ELF-1 (cell line): Measurements from ENCODE around the gene GALNT14.

ENCODE experiments used
- DNase-seq: peaks from one replicate; pipeline ENCODE4 v3.0.0-alpha.2; 2016; ENCODE audit warnings: low read depth, low spot score

GALNT14 gene

DNA sequence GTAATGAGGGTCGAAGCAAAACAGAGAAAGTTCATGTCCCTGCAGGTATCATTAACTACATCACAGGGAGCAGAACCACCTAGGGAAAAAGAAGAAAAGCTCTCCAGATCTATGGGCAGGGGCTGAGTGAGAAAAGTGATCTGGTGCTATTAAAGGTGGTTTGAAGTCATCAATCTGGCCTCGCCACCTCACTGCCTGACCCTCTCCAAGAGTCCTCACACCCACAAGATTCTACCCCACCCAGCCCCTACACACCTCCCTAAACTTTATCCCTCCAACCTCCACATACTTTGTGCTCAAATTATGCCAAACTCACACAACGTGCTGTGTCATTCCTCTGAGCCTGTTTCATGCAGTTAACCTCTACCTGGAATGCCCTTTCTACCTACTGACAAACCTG, 2.2 kb downstream of the GALNT14 start:
- DNase-seq, result no peak

DNA sequence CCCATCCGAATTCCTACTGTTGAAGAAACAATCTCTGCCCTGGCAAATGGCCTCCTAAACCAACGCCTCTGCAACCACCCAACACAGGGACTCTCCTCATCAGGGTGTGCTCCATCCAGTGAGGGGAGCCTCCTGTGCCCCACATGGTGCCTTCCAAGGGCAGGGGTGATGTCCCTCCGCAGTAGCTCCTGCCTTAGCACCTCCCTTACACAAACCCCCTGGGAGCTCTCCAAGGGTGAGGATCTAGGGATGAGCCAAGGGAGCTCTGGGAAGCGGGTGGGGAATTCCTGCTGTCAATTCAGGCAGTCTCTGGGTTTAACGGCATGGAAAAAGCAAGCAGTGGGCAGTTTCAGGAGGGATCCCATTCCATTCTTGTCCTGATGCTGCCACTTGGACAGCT, 3.8 kb downstream of the GALNT14 start:
- DNase-seq, result no peak

DNA sequence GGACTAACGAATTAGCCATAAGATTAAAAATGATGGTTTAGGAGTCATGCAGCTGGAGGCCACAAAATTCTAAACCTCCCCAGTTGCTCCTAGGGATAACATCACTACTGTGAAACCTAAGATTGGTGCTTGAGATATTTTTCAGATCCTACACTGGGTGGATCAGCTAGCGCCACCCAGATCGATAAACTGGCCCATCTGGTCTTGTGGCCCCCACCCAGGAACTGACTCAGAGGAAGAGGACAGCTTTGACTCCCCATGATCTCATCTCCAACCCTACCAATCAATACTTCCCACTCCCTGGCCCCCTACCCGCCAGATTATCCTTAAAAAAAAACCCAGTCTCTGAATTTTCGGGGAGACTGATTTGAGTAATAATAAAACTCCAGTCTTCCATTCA, 5.5 kb downstream of the GALNT14 start:
- no peak for DNase-seq

DNA sequence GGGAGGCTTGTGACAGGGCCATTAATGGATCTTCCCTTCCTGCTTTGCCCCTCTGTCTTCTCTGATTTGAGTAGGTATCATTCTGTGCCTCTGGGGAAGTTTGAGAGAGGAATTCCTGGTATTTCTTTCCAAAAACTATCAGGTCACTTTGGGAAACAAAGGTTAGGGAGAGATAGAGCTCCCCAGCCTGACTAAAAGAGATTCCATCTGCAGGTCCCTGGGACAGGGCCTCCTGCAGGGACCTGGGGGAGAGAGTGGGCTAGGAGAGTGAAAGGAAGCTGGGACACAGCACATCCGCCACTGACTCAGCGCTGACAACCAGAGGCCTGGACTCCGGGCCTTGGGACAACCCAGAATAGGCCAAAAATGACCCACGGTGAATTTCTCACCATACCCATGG, 6.4 kb downstream of the GALNT14 start:
- peak; percentile 68 for DNase-seq

DNA sequence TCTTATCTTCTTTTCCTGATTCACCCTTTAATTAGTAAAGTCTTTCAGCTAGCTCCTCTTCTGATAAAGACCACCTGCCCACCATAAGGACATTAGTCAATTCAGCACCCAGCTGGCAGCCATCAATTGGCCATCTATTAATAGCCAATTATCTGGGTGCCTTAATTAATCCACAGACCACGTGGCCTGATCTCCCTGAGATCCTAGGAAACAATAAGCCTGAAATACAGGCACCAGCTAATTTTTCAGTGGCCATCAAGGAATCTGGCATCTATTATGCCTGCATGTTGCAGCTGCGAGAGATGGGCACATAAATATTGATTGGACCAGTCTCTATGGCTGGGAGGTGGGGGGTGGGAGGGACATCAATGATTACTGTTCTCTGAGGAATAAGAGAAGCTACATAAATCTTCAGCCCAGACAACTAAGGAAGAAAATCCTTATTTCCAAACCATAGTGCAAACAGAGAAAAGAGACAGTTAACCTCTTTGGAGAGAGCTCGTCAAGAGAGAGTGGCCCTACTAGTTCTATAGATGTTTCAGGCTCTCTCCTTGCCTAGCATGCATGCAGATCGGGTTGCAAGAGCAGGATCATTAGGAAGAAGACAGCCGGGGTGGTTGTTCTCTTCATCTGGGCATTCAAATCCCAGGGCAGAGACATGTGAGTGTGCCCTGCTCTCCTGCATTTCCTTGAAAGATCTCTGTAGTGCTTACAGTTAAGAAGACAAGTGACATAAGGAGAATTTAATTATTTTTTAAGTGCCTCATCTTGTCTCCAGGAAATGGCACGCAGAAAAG, 8.7 kb downstream of the GALNT14 start:
- DNase-seq, result no peak

DNA sequence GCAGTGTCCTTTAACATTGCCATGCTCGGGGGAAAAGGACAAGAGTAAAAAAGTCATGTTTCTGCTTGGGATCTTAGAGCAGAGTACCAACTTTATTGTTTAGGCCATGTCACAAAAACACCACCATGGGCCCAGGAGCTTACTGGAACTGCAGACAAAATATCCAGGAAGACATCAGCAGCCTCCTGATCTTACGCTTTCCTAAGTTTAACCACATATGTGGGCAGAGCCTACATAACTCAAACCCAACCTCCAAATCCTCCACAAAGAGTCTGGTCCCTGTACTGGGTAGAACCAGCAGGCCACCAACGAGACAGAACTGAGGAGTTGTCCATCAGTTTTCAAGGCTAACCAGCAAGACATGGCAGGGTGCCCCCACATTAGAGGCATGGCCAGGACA, 10.3 kb downstream of the GALNT14 start:
- DNase-seq, result no peak

DNA sequence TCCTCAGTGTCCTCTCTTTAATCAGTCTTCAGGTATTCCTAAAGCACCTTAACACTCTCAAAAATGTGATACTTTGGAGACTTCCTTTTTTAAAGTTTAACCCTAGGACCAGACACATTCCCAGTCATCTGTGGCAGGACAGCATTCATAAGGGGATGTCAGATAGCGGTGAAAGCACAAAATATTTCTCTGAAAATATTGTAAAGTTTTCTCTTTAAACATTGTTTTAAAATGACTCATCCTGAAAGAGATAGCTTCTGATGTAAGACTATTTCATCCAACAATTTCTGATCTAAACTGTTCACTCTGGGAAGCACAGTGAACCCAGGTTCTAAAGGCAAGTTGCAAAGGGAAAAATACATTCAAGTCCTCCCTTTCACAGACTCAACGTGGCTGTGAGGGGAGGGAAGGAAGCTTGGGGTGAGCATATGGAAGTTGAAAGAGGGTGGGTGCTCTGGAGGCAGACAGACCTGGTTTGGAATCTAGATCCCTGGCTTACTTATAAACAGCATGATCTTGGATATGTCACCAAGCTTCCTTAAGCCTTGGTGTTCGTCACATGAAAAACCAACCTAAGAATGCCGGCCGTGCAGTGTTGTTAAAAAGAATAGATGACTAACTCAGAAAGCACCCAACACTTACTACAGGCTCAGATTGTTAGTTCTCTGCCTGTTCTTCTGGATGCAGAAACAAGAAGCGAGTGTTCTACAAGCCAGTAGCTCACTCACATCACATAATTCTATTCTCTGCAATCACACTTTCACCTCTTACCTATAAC, 12.1 kb downstream of the GALNT14 start:
- no peak for DNase-seq

DNA sequence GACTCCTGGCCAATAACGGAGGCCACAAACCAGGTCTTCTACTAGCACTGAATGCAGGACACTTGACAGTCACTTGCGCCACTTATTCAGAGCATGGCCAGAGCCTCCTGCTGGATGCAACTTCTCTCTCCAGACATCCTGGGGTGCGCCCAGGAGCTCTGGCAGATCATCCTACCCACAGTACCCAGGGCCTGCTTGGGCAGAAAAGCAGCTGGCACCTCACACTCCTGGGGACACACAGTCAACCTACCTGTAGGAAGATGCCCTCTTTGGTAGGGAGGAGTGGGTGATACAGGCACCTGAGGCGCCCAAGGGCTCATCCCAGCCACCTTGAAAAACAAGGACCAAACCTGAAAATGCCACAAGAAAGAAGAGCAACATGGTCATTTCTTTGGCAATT, 13.3 kb downstream of the GALNT14 start:
- no peak for DNase-seq

DNA sequence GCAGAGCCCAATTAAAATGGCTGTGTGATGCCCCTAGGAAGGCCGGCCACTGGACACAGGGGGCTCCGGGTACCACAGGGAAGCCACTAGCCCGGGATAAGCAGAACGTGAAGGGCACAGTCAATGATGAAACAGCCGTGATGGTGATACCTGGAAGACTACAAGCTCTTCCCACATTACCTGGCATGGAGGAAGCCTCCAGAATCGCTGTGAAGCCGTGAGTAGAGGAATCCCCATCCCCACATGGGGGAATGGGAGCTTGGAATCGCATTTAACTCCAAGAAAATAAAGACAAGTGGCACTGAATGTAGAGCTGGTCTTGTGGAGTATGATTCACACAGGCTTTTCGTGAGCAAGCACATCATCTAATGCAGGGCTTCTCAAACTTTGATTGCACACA, 16.1 kb downstream of the GALNT14 start:
- no peak for DNase-seq

DNA sequence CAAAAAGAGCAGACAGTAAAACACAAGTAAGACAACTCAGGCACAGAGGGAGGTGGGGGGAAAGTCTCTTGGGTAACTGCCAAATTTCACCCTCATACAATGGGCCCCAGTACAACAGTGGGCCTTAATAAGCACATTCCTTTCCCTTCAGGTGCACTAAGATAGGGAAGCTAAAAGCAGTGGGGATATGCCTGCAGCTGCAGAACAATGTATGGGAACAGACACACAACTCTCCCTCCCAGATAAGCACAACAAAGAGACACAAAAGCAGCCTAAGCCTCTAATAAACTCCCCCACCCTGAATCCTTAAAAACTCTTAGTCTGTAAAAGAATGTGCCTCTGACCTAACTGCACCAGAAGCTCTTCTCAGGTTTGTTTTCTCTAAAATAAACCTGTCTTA, 24.5 kb downstream of the GALNT14 start:
- no peak for DNase-seq

DNA sequence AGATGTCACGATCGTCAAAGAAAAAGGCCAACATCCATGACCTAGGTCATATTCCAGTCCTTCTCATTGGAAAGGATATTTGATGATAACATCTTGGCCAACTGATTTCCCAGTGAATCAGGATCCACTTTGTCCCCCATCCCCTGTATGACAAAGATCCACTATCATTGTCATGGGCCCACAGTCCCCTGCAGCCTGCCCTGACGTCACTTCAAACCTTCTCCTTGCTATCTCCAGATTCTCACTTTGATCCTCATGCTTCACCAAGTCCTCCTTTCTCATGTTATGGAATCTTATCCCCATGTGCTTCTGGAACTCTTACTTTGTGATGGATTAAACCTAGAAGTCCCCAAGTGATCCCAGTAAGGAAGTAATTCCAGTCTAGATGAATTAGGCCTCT, 25.7 kb downstream of the GALNT14 start:
- DNase-seq, result no peak

DNA sequence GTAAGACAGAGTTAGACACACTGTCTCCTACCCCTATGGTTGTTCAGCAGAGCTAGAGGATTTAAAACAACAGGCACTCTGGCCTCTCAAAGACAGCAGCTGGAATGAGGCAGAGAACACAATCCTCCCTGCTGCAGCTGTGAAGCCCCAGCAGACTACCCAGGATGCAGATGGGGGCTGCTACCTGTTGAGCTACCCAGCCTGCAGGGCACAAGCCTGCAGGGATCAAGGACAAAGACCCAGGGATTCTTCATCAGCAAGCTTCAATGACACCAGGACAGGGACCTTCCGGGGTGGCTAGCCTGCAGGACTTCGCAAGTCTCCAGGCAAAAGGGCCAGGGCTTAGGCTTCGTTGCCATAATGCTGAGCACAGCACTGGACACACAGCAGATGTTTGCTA, 27.2 kb downstream of the GALNT14 start:
- no peak for DNase-seq

DNA sequence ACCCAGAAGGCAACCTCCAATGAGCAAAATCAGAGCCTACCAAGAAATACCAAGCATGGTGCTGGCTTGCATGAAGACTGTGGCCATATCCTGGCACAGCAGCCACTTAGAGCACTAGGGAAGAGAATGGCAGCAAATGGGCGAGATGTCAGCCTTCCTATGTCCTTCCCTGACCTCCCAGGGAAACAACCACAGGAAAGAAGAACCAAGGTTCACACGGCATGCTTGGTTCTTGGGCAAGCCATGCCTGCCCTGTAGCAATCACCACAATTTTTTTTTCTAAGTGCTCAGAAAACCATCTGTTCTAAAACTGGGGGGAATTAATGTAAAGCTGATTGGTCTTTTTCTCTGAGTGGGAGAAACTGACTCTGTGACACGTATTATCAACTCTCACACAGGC, 27.8 kb downstream of the GALNT14 start:
- DNase-seq, result no peak

DNA sequence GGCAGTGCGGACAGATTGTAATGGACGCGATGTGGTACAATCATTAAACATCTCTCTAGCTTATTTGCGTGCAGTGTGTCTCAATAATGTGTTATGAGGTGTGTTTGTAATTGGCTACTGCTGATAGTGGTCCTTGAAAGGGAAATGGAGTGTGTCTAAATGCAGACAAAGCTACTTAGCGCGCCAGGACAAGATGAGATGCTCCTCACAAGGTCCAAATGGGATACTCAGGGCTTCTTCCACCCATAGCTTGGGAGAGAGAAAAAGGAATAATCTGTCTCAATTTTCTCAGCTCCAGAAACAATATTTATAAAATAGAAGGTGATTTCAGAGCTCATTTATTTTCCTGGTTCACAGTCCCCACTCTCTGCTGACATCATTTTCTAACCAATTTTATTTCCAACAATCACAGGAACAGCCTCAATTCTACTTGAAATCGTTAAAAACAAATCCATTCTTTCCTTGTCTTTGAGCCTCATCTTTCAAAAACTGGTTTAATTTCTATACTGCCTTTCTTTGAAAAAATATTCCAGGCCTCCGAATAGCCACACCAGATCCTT, 28.5 kb downstream of the GALNT14 start:
- DNase-seq, result no peak

DNA sequence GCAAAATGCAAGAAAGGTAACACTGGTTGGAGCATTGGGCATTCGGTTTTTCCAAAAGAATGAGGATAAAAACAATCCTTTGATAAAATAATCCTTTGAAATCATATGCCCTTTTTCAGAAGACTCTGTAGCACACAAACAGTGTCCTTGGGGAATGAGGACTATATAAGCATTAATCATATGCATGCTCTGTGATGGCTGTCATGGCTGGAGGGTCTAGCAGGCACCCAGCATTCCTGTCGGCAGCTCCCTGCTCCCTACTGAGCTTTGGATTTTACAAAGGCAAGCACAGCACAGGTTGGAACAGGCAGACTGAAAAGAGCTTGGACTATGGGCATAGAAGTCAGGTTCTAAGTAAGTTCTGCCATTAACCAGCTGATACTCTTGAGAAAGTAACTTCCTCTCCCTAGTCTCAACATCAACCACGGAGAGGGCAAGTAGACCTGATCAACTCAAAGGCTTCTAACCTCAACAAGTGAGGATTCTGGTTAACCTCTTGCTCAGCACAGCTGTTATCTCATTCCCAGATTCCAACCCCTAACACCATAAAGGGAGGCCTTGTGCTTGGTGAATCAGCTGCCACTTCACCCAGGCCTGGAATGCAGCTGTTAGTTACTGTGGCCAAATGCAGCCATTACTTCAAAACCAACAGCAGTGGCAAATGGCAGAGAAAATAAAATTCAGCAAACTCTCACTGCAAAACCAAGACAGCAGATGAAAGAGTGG, 29.5 kb downstream of the GALNT14 start:
- DNase-seq, result no peak

DNA sequence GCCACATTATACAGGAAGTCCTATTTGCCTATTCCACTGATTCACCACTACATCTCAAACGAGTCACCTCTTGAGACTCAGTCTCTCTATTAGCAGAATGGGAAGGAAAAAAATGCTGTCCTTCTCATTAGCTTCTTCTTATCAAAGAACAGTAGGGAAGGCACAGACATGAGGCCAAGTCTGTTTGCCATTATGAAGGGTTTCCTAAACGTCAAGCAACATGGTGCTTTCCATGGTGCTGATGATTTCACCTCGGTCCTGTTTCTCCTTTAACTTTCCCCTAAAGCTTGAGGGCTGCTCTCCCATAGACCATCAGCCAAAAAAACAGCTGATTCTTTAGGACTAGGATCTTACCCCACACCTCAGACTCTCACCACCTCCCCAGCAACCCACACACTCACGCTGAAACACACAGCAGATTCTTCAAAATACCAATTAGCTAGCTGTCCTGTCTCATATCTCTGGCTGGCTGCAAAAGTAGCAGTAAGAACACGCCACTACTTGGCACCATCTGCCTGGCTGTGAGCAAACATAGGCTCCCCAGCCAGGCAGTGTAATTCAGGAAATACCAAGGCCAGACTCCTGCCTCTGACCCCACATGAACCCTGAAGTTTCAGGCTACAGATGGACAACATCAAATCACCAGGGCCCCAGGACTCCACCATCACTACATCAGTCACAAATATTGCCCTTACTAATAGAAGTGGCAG, 30.5 kb downstream of the GALNT14 start:
- DNase-seq, result peak; percentile 25

DNA sequence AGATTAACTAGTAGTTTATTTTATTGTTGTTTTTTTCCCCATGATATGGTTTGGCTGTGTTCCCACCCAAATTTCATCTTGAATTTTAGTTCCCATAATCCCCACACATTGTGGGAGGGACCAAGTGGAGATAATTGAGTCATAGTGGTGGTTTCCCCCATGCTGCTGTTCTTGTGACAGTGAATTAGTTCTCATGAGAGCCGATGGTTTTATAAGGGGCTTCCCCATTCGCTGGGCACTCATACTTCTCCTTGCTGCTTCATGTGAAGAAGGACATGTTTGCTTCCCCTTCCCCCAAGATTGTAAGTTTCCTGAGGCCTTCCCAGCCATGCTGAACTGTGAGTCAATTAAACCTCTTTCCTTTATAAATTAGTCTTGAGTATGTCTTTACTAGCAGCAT, 36.5 kb downstream of the GALNT14 start:
- no peak for DNase-seq

DNA sequence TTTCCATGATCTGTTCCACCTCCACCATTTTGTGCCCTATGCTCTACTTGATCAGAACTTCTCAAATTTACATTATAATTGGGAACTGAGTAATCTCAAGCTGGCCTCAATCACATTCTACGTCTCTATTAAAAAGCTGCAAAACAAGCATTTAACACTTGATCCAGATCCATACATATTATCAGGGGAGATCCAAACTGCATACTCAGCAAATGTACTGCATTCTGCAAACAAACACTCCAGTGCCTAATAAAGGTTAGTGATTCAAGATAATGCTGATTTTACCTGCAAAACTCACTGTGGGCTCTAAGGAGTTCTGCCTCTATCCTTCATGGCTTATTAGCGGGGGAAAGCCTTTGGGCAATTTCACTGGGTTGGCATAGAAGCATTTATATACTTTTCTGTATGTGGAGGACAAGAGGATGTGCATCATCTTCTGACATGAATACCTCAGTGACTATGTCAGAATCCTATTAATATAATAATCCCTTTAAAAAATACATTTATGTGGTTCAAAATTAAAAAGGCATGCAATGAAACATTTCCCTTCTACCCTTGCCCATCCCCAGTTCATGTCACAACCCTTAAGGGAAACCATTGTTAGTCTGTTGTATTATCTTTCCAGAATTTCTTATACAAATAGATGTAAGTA, 40.2 kb downstream of the GALNT14 start:
- DNase-seq, result no peak

DNA sequence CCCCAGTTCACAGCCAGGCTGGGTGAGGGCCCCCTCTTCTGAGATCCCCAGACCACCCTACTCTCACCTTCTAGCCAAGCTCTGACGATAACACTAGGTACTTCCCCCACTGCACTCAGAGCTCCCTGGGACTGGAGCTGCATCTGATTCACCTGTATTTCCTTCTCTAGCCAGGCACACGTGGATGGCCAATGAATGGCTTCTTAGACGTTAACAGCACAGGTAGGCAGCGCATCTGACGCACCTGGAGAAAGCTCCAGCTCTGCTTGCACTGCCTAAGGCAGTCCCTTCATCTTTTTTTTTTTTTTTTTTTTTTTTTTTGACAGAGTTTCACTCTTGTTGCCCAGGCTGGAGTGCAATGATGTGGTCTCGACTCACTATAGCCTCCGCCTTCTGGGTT, 48.1 kb downstream of the GALNT14 start:
- no peak for DNase-seq

DNA sequence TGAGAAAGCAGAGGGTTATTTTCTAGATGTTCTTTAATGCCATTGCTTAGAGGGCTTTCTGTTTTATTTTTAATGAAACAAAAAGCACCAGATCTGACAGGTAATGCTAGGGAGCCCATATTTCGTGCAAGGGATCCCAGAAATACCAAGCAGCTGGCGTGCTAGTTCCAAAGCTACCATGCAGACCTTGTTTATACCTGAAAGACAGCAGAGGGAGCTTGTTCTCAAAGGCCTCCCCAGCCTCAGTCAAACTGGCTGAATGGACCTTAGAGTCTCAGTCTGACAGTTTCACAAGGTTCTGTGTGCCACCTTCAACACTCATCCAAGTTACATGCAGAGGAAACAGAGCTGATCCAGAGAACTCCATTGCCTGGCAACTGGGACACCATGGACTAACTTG, 48.6 kb downstream of the GALNT14 start:
- DNase-seq, result no peak
